Erythroblast (primary cell): ENCODE data around the gene ERBIN.
A peak's percentile ranks its signal among the peaks of the same experiment; 100 is the strongest.

Experiments
- DNase-seq, 2 experiments: peaks; one replicate each; lab custom pipeline; 2025; lab: John Stamatoyannopoulos, UW
- GATA1 ChIP-seq: IDR thresholded peaks from 2 replicates; pipeline ENCODE4 v1.6.1; 2011; ENCODE audit warnings: low read depth, mild to moderate bottlenecking, control low read depth, low read length, moderate library complexity
- POLR2A ChIP-seq: IDR thresholded peaks from 2 replicates; pipeline ENCODE4 v1.6.1; 2011; ENCODE audit warnings: mild to moderate bottlenecking, low read length

ERBIN gene

DNA sequence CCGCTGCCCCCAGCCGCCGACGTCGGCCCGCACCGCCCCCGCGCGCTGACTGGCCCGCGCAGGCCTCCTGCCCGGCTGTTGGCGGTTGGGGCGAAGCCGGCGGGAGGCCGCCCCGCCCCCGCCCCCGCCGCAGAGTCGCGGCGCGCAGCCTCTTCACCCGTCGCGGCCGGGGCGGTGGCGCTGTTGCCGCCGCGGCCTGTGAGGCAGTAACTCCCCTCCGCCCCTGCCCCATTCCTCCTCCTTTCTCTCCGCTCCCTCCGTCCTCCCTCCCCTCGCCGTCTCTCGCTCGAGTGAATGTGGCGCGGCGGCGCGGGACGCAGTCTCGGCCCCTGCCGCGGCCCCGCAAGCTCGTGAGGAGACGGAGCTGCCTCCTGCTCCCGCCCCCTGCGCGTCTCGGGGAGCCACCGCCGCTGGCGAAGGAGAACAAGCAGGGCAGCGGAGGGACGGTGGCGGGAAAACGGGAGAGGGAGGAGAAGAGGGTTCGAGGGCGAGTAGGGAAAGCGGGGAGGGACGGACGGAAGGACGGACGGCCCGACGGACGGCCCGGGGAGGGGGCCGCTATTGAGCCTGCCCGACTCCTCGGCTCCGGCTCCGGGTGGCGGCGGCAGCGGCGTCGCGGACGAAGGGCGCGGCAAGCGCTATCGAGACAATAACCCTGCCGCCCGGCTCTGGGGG, 637 bp upstream of the ERBIN start:
- TF ChIP-seq GATA1 (no peak), POLR2A (peak; percentile 85)
- peak; percentile 90 to 94 for DNase-seq

DNA sequence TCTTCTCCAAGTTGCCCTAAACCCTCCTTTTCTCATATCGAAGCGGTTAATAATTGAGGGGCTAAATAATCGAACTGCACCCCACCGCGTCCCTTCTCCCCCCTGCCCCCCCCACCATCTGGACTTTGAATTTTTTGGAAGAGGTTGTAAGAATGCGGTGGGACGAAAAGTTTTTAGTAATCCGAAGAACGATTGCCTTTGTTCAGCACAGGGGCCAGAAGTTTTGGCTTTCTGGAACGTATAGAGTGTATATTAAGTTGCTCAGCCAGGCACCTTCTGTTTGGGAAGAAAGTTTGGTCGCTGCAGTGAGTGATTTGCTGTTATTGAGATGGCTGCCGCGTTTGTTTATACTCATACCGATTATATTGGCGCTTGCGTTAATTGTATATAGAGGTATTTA, 518 bp downstream of the ERBIN start:
- DNase-seq, result peak; percentile 46 to 65
- TF ChIP-seq POLR2A, result no peak
- TF ChIP-seq GATA1, result no peak

DNA sequence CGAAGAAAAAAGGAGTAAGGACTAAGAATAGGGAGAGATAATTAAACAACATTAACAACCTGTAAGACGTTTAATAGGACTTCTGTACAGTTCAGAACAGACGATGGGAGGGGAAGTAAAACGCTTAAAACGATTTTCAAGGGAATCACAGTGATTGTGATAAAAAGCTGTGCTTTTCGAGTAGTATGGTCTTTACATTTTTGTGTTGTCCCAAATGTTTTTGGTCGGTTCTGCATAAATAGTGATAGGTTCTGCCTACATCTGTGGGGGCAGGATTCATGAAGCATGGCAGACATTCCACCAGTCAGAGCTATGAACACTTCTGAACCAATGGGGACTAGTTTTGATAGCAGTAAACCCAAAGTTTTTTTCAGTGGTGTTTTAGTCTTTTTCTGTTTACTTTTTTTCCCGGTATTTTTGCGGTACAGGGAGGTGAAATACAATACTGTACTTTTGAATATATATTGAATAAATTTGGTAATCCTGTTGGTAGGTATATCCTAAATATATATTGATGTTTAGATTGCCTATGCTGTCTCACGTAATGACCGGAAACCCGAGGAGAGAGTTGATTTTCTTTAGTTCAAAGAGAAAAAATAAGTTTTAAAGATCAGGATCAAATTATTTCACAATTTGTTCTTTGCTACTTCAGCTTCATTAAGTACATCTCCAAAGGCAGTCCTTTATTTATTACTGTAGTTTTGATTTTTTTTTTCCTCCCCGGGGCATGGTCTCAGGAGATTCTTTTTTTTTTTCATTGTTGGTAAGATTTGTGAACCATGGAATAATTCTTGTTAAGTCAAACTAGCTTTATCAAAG, 1.3 kb downstream of the ERBIN start:
- DNase-seq, result peak; percentile 76 to 80
- TF ChIP-seq POLR2A, result peak; percentile 68
- no peak for TF ChIP-seq GATA1

DNA sequence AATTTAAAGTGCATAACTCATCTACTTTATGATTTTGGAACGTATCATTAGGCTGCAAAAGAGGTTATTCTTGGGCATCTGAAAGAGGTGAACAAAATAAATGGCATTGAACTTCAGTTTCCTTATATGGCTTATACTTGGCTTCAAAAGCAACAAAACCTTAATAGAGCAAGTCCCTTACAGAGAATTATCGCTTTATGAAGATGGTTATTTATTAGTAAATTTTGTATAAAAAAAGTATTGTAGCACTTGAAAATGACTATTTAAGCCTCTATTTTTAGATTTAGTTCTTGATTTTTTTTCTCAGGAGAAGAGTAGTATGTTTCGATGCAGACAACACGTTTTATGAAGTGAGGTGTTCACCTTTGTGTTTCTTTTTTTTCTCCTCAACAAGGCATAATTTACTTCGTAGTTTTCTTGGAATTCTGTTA, 2.0 kb downstream of the ERBIN start:
- TF ChIP-seq GATA1 (no peak), POLR2A (no peak)
- DNase-seq, result peak; percentile 4 to 48

DNA sequence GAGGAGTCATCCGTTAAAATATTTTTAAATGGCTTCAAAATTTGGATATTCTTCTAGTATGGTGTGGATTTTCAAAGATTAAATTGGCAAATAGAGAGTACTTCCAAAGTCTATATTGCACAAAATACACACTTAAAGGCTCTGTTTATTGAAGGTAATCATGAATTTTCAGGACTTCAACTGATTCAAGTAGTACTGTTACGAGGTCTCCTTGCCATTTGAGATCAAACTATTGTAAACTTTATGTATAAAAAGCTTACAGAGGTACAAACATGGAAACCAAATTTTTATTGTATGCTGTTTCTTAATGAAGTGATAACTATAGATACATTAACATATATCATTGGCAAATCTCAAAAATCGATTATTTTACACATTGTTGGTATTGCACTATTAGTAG, 2.5 kb downstream of the ERBIN start:
- no peak for TF ChIP-seq GATA1
- no peak for TF ChIP-seq POLR2A
- no peak for DNase-seq

DNA sequence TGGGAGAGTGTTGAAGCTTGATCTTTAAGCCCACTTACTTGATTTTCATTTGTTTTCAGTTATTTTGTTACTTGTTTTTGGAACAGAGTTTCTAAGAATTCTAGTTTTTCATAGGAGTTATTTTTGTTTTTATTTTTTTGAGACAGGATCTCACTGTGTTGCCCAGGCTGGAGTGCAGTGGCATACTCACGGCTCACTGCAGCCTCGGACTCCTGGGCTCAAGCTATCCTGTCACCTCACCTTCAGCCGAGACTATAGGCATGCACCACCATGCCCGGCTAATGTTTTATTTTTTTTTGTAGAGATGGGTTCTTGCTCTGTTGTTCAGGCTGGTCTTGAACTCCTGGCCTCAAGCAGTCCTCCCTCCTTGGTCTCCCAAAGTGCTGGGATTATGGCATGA, 6.3 kb downstream of the ERBIN start:
- no peak for DNase-seq
- no peak for TF ChIP-seq POLR2A
- TF ChIP-seq GATA1, result no peak

DNA sequence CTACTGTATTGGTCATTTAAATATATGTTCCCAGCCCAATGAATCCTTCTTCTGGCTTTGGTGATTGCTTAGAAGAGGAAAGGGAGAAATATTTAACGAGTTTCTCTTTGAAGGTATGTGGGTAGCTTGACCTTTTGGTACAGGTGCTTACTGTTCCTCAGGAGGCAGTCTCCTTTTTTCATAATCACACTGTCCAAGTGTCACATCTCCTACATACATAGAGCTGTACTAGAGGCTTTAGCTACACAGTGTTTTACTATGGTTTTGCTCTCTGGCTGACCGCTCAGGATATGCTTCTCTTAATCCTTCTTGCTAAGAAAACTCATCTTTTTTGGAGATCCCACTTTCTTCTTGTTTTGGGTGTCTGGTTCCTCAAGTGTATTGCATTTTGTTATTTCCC, 6.9 kb downstream of the ERBIN start:
- TF ChIP-seq POLR2A (no peak), GATA1 (no peak)
- DNase-seq, result no peak

DNA sequence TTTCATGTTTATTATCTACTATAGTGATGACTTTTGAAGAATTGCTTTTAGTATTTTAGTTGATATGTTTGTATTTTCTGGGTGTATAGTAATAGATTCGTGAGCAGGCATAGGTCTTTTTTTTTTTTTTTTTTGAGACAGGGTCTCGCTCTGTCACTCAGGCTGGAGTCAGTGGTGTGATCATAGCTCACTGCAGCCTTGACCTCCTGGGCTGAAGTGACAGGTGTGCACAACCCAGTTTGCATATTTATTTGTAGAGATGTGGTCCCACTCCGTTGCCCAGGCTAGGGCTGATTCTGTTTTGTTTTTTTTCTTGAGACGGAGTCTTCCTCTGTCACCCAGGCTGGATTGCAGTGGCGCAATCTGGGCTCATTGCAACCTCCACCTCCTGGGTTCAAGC, 11.9 kb downstream of the ERBIN start:
- TF ChIP-seq GATA1 (no peak), POLR2A (no peak)

DNA sequence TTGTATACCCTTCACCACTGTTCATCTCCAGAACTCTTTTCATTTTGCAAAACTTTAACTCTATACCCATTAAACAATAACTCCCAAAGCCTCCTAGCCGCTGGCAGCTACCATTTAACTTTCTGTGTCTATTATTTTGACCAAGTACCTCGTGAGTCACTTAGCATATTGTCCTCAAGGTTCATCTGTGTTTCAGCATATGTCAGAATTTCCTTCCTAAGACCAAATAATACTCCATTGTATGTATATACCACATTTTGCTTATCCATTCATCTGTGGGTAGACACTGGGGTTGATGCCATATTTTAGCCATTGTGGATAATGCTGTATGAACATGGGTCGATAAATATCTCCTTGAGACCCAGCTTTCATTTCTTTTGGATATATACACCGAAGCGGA, 17.4 kb downstream of the ERBIN start:
- TF ChIP-seq POLR2A (no peak), GATA1 (no peak)
- no peak for DNase-seq

More for the DNA sequence above, 11.9 kb downstream of the ERBIN start:
- DNase-seq, result no peak

DNA sequence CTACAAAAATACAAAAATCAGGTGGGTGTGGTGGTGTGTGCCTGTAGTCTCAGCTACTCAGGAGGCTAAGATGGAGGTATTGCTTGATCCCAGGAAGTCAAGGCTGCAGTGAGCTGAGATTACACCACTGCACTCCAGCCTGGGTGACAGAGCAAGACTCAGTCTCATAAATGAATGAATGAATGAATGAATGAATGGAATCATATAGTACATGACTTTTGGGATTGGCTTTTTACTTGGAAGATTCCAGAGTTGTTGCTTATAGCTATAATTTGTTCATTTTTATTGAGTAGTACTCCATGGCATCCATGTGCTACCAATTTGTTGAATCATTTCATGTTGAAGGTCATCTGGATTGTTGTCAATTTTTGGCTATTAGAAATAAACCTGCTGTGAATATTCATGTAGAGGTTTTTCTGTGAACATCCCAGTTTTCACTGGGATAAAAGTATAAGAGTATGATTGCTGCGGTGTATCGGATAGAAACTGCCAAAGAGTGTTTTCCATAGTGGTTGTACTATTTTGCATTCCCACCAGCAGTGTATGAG, 19.9 kb downstream of the ERBIN start:
- no peak for DNase-seq
- no peak for TF ChIP-seq GATA1
- TF ChIP-seq POLR2A, result no peak

DNA sequence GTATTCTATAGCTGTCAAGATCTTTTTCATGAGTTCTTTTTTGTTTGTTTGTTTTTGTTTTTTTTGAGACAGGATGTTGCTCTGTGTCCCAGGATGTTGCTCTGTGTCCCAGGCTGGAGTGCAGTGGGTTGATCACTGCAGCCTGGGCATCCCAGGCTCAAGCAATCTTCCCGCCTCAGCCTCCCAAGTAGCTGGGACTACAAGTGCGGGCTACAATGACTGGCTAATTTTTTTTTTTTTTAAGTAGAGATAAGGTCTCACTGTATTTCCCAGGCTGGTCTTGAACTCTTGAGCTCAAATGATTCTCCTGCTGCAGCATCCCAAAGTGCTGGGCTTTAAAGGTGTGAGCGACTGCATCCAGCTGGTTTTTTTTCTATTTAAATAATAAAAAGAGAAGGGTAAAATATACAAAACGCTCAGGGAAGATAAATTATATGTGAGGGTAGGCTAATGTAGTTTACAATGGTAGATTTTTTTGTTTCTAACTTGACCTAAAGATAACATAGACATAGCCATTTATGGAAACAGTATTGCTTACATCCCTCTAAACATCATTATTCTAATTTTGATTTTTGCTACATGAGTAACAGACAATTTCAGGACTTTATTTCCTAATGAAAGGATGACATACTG, 21.9 kb downstream of the ERBIN start:
- DNase-seq, result peak; percentile 25 to 30
- TF ChIP-seq POLR2A (no peak), GATA1 (no peak)

DNA sequence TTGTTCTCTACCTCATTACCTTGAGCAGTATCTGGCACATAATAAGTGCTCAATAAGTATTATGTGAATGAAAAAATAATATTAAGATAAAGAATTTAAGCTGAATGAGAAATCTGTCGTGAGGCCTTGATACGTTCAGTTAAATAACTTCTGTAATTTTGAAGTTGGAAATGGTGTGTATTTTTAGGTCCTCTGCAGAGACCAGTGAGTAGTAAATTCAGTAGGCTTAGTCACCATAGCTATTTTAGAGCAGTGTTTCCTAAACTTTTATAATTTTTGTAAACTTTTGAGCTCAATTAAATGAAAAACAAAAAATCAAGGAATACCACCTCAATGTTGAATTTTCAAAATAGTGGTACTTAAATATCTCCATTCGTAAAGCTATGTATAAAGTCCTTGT, 25.0 kb downstream of the ERBIN start:
- no peak for TF ChIP-seq GATA1
- DNase-seq, result no peak

DNA sequence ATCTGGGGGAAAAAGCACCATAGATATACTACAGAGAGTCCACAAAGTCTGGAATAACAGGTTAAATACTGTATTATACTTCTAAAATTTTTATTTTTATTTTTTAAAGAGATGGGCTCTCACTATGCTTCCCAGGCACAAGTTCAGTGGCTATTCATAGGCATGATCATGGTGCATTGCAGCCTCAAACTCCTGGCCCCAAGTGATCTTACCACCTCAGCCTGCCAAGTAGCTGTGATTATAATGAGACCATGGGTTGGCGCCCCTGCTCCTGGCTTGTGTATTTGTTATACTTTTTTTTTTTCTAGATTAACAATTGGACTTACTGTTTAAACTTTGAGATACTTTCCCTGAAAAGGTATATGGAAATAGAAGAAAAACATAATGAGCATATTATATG, 25.9 kb downstream of the ERBIN start:
- TF ChIP-seq GATA1 (no peak), POLR2A (no peak)
- DNase-seq, result no peak

DNA sequence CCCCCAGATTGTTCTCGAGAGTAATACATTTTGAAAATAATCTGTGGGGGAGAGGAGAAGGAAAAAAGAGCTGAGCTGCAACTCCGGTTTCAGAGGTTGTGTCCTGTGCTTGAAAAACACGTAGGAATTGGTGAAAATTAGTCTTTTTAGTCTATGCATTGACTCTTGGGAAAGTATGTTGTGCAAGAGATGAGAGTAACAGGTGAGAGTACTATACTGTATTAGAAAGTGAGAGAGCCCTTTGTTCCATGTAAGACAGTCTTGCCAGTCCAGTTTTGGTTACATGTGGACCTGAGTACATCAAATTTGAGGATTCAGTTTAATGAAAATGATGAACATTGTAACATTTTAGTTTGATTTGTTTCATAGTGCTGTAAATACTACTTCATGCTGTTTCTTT, 27.8 kb downstream of the ERBIN start:
- no peak for TF ChIP-seq GATA1
- no peak for TF ChIP-seq POLR2A
- DNase-seq, result no peak
